Activated CD4-positive, alpha-beta T cell treated with anti-CD3 and anti-CD28 coated beads for 24 hours (primary cell): ENCODE data around the gene RGPD3.
A peak's percentile ranks its signal among the peaks of the same experiment; 100 is the strongest.
"Not testable (repeated sequence)": the region's sequence is repeated elsewhere in the genome, so short reads cannot be mapped to it uniquely, and the experiment has no call there.

Experiments used
- DNase-seq, 2 donors: peaks; one replicate each; pipeline ENCODE4 v3.0.0-alpha.2; 2020; ENCODE audit warnings: low read depth in 2 of 2

Gene RGPD3

GRCh38 chr2:106486551-106487385, 18.6 kb upstream of the RGPD3 start, which contains the start of gene CD8B2:
Gene CD8B2 (plus strand): TSS chr2:106487364. CDS start chr2:106487427, 63 bp downstream.
- not testable (repeated sequence) for DNase-seq

GRCh38 chr2:106479563-106479962, 11.3 kb upstream of the RGPD3 start:
- not testable (repeated sequence) for DNase-seq

GRCh38 chr2:106477647-106478046, 9.4 kb upstream of the RGPD3 start:
- not testable (repeated sequence) for DNase-seq

- peak; percentile 37 to 42 for DNase-seq
Measured at GRCh38 chr2:106470658-106471057, 2.4 kb upstream of the RGPD3 start.

- not testable (repeated sequence) for DNase-seq
Measured at GRCh38 chr2:106467516-106467915, 697 bp downstream of the RGPD3 start.

- peak in 1 of 2 donors; percentile 2 for DNase-seq
Measured at GRCh38 chr2:106461882-106462281, 6.3 kb downstream of the RGPD3 start.

GRCh38 chr2:106390680-106391079, 77.5 kb downstream of the RGPD3 start:
- not testable (repeated sequence) for DNase-seq

GRCh38 chr2:106388814-106389410, 79.3 kb downstream of the RGPD3 start:
- not testable (repeated sequence) for DNase-seq

- DNase-seq = not testable (repeated sequence)
Measured at GRCh38 chr2:106384548-106384947, 83.7 kb downstream of the RGPD3 start.

- not testable (repeated sequence) for DNase-seq
Measured at GRCh38 chr2:106381867-106382266, 86.3 kb downstream of the RGPD3 start.

GRCh38 chr2:106379567-106379966, 88.6 kb downstream of the RGPD3 start:
- DNase-seq = not testable (repeated sequence)

- DNase-seq = not testable (repeated sequence)
Measured at GRCh38 chr2:106369182-106369581, 99.0 kb downstream of the RGPD3 start.

GRCh38 chr2:106366204-106366885, 101.9 kb downstream of the RGPD3 start:
- DNase-seq = no peak

- no peak for DNase-seq
Measured at GRCh38 chr2:106363791-106364190, 104.4 kb downstream of the RGPD3 start.

GRCh38 chr2:106362789-106363188, 105.4 kb downstream of the RGPD3 start:
- DNase-seq = no peak

GRCh38 chr2:106359512-106359911, 108.7 kb downstream of the RGPD3 start:
- no peak for DNase-seq

- no peak for DNase-seq
Measured at GRCh38 chr2:106358521-106358920, 109.7 kb downstream of the RGPD3 start.

- no peak for DNase-seq
Measured at GRCh38 chr2:106358081-106358480, 110.1 kb downstream of the RGPD3 start.

- DNase-seq = no peak
Measured at GRCh38 chr2:106356291-106356690, 111.9 kb downstream of the RGPD3 start.

GRCh38 chr2:106353676-106354075, 114.5 kb downstream of the RGPD3 start:
- DNase-seq = no peak

- no peak for DNase-seq
Measured at GRCh38 chr2:106350980-106351379, 117.2 kb downstream of the RGPD3 start.

GRCh38 chr2:106344302-106344701, 123.9 kb downstream of the RGPD3 start:
- no peak for DNase-seq
